SK-N-SH (cell line): Measurements from ENCODE around the gene ENHO. TPM values are rescaled to one million over a fixed set of nuclear protein-coding genes. Genes with fewer than 3 reads are reported as not detected.

ENCODE experiments used
- CTCF ChIA-PET: fragments of 300-600, 350-600 bp; formaldehyde crosslinking; extraction: SDS; loops from one replicate; lab custom pipeline; 2021; lab: Yijun Ruan, JAX
- POLR2A ChIA-PET: fragments of 350-600 bp; sonication (Branson Sonifier 250); formaldehyde crosslinking; extraction: SDS; loops from one replicate; lab custom pipeline; 2020; ENCODE audit warnings: antibody characterized with exemption, inconsistent platforms; lab: Yijun Ruan, JAX
- DNase-seq: peaks from one replicate; pipeline ENCODE4 v3.0.0; 2012
- H2AFZ ChIP-seq: fragments of 200-600 bp; sonication (generic); 2 replicates; pipeline ENCODE4 v1.8.1; 2016; ENCODE audit warnings: antibody characterized with exemption, mild to moderate bottlenecking, low read depth
- H3F3A ChIP-seq: fragments of 200-600 bp; sonication (generic); replicated peaks from 2 replicates; pipeline ENCODE3; 2016; ENCODE audit warnings: antibody characterized with exemption, mild to moderate bottlenecking; ENCODE audit not compliant: insufficient read depth
- H3K27ac ChIP-seq, 2 experiments: fragments of 200-500 bp in 1 of 2; fragments of 200-600 bp in 1 of 2; sonication (Bioruptor generic) in 1 of 2; sonication (generic), shearing (Covaris generic) in 1 of 2; 2 replicates each; pipeline versions ENCODE4 v1.5.1 to v1.6.1; 2014 to 2016; ENCODE audit warnings: low read depth in 2 of 2, inconsistent platforms in 1 of 2, low read length in 1 of 2, mild to moderate bottlenecking in 1 of 2, mixed read lengths in 1 of 2
- H3K27me3 ChIP-seq: fragments of 200-600 bp; sonication (generic), shearing (Covaris generic); 2 replicates; pipeline ENCODE4 v1.6.1; 2016; ENCODE audit warnings: mixed run types; ENCODE audit not compliant: insufficient read depth
- H3K36me3 ChIP-seq, 2 experiments: fragments of 200-500 bp in 1 of 2; fragments of 200-600 bp in 1 of 2; sonication (Bioruptor generic) in 1 of 2; sonication (generic) in 1 of 2; replicated peaks in 1 of 2; 2 replicates each; pipeline versions ENCODE3 to v1.5.1; 2014 to 2016; ENCODE audit warnings: low read length in 1 of 2, mild to moderate bottlenecking in 1 of 2; ENCODE audit not compliant: insufficient read depth in 2 of 2, control insufficient read depth in 1 of 2
- H3K4me1 ChIP-seq, 2 experiments: fragments of 200-500 bp in 1 of 2; fragments of 200-600 bp in 1 of 2; sonication (Bioruptor generic) in 1 of 2; sonication (generic), shearing (Covaris generic) in 1 of 2; 2 replicates each; pipeline versions ENCODE4 v1.5.1 to v1.6.1; 2014 to 2016; ENCODE audit warnings: low read depth in 1 of 2, low read length in 1 of 2, mixed run types in 1 of 2; ENCODE audit not compliant: insufficient read depth in 2 of 2, control insufficient read depth in 1 of 2
- H3K4me2 ChIP-seq: fragments of 200-600 bp; sonication (generic), shearing (Covaris generic); 2 replicates; pipeline ENCODE4 v1.6.1; 2017; ENCODE audit warnings: mixed run types
- H3K4me3 ChIP-seq, 2 experiments: fragments of 200-500 bp in 1 of 2; fragments of 200-600 bp in 1 of 2; sonication (Bioruptor generic) in 1 of 2; sonication (generic), shearing (Covaris generic) in 1 of 2; 2 replicates each; pipeline versions ENCODE4 v1.5.1 to v1.8.1; 2014 to 2016; ENCODE audit warnings: low read depth in 2 of 2, inconsistent platforms in 1 of 2, low read length in 1 of 2, mild to moderate bottlenecking in 1 of 2, mixed read lengths in 1 of 2, moderate library complexity in 1 of 2
- H3K79me2 ChIP-seq: fragments of 200-600 bp; sonication (generic); 2 replicates; pipeline ENCODE4 v1.8.1; 2017; ENCODE audit warnings: mild to moderate bottlenecking; ENCODE audit not compliant: insufficient read depth
- H3K9ac ChIP-seq: fragments of 200-600 bp; sonication (generic); 2 replicates; pipeline ENCODE4 v1.6.1; 2017; ENCODE audit warnings: mixed run types
- H3K9me2 ChIP-seq: fragments of 200-600 bp; sonication (generic); 2 replicates; pipeline ENCODE4 v1.6.1; 2017; ENCODE audit warnings: mixed run types
- H3K9me3 ChIP-seq: fragments of 200-600 bp; sonication (generic); 2 replicates; pipeline ENCODE4 v1.6.1; 2017; ENCODE audit warnings: mixed run types, mild to moderate bottlenecking, moderate library complexity
- H4K20me1 ChIP-seq: fragments of 200-600 bp; sonication (generic); 2 replicates; pipeline ENCODE4 v1.6.1; 2017; ENCODE audit warnings: mild to moderate bottlenecking, mixed run types; ENCODE audit not compliant: insufficient read depth
- ELF1 ChIP-seq: IDR thresholded peaks from 2 replicates; pipeline ENCODE4 v1.4.0; 2012
- EZH2phosphoT487 ChIP-seq: fragments of 200-600 bp; sonication (generic); IDR thresholded peaks from 2 replicates; pipeline ENCODE4 v1.6.1; 2017; ENCODE audit warnings: low read depth, mixed run types, mild to moderate bottlenecking, antibody characterized with exemption, moderate library complexity, borderline replicate concordance
- GABPA ChIP-seq: IDR thresholded peaks from 2 replicates; pipeline ENCODE4 v1.4.0; 2012; ENCODE audit warnings: low read depth, mild to moderate bottlenecking
- GATA2 ChIP-seq: sonication (generic); formaldehyde crosslinking; IDR thresholded peaks from 2 replicates; pipeline ENCODE4 v1.5.0; 2020; ENCODE audit warnings: mild to moderate bottlenecking, missing genetic modification reagents
- JUND ChIP-seq: IDR thresholded peaks from 2 replicates; pipeline ENCODE4 v1.4.0; 2012
- MXI1 ChIP-seq: IDR thresholded peaks from 2 replicates; pipeline ENCODE4 v1.6.1; 2012; ENCODE audit warnings: mild to moderate bottlenecking, low read depth, low read length, improper control_type of control experiment
- NFIC ChIP-seq: IDR thresholded peaks from 2 replicates; pipeline ENCODE4 v1.4.0; 2012; ENCODE audit warnings: borderline replicate concordance
- RAD21 ChIP-seq: IDR thresholded peaks from 2 replicates; pipeline ENCODE4 v1.6.1; 2012; ENCODE audit warnings: mild to moderate bottlenecking, low read length
- RCOR1 ChIP-seq: fragments of 150-350 bp; IDR thresholded peaks from 2 replicates; pipeline ENCODE4 v1.6.1; 2017; ENCODE audit warnings: antibody characterized with exemption, low read length
- RFX5 ChIP-seq: IDR thresholded peaks from 2 replicates; pipeline ENCODE4 v1.6.1; 2012; ENCODE audit warnings: mild to moderate bottlenecking, improper control_type of control experiment, low read length
- RXRA ChIP-seq: IDR thresholded peaks from 2 replicates; pipeline ENCODE4 v1.4.0; 2012; ENCODE audit warnings: low read depth, mild to moderate bottlenecking, borderline replicate concordance
- TAF1 ChIP-seq: IDR thresholded peaks from 2 replicates; pipeline ENCODE4 v1.6.1; 2012; ENCODE audit warnings: low read depth, mild to moderate bottlenecking, low read length, moderate library complexity, borderline replicate concordance
- WGBS: methylation state at CpG from one replicate; pipeline ENCODE4 v1.1.6; 2017; ENCODE audit warnings: low lambda C conversion rate; 5-methylcytosine and 5-hydroxymethylcytosine counted together
- polyA plus RNA-seq, 3 experiments: library from polyadenylated mRNA; depleted of rRNA; stranded (reverse); fragments of >200 nt; gene quantifications; 2 replicates each; pipeline ENCODE4 v1.2.3, GENCODE V29; 2012
- TF ChIP-seq, protein P1 (sequence below): fragments of 150-350 bp; IDR thresholded peaks from 2 replicates; pipeline ENCODE4 v1.6.1; 2016; ENCODE audit warnings: mild to moderate bottlenecking, low read depth, low read length
- TF ChIP-seq, protein P2 (sequence below): IDR thresholded peaks from 2 replicates; pipeline ENCODE4 v1.4.0; 2012; ENCODE audit warnings: low read depth
- TF ChIP-seq, protein P3 (sequence below): IDR thresholded peaks from 2 replicates; pipeline ENCODE4 v1.4.0; 2012; ENCODE audit warnings: low read depth, borderline replicate concordance
- TF ChIP-seq, protein P4 (sequence below): IDR thresholded peaks from 2 replicates; pipeline ENCODE4; 2012
- TF ChIP-seq, protein P5 (sequence below): IDR thresholded peaks from 2 replicates; pipeline ENCODE4 v1.4.0; 2012; ENCODE audit warnings: low read depth, borderline replicate concordance
- TF ChIP-seq, protein P6 (sequence below): IDR thresholded peaks from 2 replicates; pipeline ENCODE4 v1.6.1; 2012; ENCODE audit warnings: mild to moderate bottlenecking, low read depth, low read length, moderate library complexity
- TF ChIP-seq, protein P7 (sequence below): fragments of 150-350 bp; IDR thresholded peaks from 2 replicates; pipeline ENCODE4 v1.6.1; 2017; ENCODE audit warnings: antibody characterized with exemption, low read length, low read depth, borderline replicate concordance
- TF ChIP-seq, protein P8 (sequence below): fragments of 200-600 bp; sonication (generic); IDR thresholded peaks from 2 replicates; pipeline ENCODE4 v1.6.1; 2017; ENCODE audit warnings: antibody characterized with exemption, mild to moderate bottlenecking, moderate library complexity

Gene ENHO
- polyA plus RNA-seq, 1 of the 3 experiments (the other 2 are of a cell fraction) = 1.5 TPM

DNA sequence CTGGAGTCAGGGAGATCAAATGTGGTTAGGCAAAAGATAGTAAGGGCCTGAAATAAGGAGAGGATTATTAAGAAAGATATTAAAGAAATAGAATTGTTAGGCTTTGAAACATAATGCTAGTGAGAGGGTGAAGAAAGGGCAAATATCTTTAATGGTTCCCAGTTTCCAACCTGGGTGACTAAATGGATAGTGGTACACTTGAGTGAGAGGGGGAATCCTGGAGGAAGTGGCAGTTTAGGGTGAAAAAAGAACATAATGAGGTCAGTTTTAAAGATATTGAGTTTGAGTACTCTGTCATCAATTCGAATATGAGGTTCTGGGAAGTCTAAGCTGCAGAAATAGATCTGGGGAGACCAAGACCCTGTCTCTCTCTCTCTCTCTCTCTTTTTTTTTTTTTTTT, 45.2 kb downstream of the ENHO start:
- Histone ChIP-seq H3K27ac (no peak overlapping the region), H3K36me3 (no peaks in the 10 kb centered on the region), H3K4me1 (no peaks in the 10 kb centered on the region), H4K20me1 (no peaks in the 10 kb centered on the region), H3K27me3 (peaks cover 6% of the 10 kb centered on the region; the same call in 1 of the 2 replicates), H3K9ac (no peak overlapping the region), H3K4me3 (no peak overlapping the region), H3K4me2 (no peak overlapping the region), H3K9me3 (no peaks in the 10 kb centered on the region), H2AFZ (no peak overlapping the region), H3K9me2 (no peaks in the 10 kb centered on the region), H3F3A (no peaks in the 10 kb centered on the region), H3K79me2 (no peaks in the 10 kb centered on the region)
- CTCF ChIA-PET = interaction anchor here (1.7 kb wide), 1 partner anchor 74 kb away, joined by 6 read pairs; no protein-coding TSS in a partner anchor
- 18% methylated on average over 1 of the region's 1 CpG for WGBS
- DNase-seq = no peak
- POLR2A ChIA-PET = no interaction called here
- TF ChIP-seq RAD21 = no peak
- TF ChIP-seq, protein P1, sequence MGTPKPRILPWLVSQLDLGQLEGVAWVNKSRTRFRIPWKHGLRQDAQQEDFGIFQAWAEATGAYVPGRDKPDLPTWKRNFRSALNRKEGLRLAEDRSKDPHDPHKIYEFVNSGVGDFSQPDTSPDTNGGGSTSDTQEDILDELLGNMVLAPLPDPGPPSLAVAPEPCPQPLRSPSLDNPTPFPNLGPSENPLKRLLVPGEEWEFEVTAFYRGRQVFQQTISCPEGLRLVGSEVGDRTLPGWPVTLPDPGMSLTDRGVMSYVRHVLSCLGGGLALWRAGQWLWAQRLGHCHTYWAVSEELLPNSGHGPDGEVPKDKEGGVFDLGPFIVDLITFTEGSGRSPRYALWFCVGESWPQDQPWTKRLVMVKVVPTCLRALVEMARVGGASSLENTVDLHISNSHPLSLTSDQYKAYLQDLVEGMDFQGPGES = no peak
- no peak for TF ChIP-seq GABPA
- TF ChIP-seq ELF1 = no peak
- TF ChIP-seq, protein P2, sequence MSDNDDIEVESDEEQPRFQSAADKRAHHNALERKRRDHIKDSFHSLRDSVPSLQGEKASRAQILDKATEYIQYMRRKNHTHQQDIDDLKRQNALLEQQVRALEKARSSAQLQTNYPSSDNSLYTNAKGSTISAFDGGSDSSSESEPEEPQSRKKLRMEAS = no peak
- TF ChIP-seq, protein P3, sequence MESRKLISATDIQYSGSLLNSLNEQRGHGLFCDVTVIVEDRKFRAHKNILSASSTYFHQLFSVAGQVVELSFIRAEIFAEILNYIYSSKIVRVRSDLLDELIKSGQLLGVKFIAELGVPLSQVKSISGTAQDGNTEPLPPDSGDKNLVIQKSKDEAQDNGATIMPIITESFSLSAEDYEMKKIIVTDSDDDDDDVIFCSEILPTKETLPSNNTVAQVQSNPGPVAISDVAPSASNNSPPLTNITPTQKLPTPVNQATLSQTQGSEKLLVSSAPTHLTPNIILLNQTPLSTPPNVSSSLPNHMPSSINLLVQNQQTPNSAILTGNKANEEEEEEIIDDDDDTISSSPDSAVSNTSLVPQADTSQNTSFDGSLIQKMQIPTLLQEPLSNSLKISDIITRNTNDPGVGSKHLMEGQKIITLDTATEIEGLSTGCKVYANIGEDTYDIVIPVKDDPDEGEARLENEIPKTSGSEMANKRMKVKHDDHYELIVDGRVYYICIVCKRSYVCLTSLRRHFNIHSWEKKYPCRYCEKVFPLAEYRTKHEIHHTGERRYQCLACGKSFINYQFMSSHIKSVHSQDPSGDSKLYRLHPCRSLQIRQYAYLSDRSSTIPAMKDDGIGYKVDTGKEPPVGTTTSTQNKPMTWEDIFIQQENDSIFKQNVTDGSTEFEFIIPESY = no peak
- TF ChIP-seq, protein P4, sequence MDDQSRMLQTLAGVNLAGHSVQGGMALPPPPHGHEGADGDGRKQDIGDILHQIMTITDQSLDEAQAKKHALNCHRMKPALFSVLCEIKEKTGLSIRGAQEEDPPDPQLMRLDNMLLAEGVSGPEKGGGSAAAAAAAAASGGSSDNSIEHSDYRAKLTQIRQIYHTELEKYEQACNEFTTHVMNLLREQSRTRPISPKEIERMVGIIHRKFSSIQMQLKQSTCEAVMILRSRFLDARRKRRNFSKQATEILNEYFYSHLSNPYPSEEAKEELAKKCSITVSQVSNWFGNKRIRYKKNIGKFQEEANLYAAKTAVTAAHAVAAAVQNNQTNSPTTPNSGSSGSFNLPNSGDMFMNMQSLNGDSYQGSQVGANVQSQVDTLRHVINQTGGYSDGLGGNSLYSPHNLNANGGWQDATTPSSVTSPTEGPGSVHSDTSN = no peak
- TF ChIP-seq RFX5 = no peak
- TF ChIP-seq, protein P5, sequence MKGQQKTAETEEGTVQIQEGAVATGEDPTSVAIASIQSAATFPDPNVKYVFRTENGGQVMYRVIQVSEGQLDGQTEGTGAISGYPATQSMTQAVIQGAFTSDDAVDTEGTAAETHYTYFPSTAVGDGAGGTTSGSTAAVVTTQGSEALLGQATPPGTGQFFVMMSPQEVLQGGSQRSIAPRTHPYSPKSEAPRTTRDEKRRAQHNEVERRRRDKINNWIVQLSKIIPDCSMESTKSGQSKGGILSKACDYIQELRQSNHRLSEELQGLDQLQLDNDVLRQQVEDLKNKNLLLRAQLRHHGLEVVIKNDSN = no peak
- TF ChIP-seq GATA2 (CRISPR knock-in tag) = no peak
- TF ChIP-seq EZH2phosphoT487 = no peak
- no peak for TF ChIP-seq NFIC
- TF ChIP-seq, protein P6, sequence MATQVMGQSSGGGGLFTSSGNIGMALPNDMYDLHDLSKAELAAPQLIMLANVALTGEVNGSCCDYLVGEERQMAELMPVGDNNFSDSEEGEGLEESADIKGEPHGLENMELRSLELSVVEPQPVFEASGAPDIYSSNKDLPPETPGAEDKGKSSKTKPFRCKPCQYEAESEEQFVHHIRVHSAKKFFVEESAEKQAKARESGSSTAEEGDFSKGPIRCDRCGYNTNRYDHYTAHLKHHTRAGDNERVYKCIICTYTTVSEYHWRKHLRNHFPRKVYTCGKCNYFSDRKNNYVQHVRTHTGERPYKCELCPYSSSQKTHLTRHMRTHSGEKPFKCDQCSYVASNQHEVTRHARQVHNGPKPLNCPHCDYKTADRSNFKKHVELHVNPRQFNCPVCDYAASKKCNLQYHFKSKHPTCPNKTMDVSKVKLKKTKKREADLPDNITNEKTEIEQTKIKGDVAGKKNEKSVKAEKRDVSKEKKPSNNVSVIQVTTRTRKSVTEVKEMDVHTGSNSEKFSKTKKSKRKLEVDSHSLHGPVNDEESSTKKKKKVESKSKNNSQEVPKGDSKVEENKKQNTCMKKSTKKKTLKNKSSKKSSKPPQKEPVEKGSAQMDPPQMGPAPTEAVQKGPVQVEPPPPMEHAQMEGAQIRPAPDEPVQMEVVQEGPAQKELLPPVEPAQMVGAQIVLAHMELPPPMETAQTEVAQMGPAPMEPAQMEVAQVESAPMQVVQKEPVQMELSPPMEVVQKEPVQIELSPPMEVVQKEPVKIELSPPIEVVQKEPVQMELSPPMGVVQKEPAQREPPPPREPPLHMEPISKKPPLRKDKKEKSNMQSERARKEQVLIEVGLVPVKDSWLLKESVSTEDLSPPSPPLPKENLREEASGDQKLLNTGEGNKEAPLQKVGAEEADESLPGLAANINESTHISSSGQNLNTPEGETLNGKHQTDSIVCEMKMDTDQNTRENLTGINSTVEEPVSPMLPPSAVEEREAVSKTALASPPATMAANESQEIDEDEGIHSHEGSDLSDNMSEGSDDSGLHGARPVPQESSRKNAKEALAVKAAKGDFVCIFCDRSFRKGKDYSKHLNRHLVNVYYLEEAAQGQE = no peak
- TF ChIP-seq MXI1 = no peak
- no peak for TF ChIP-seq RCOR1
- no peak for TF ChIP-seq JUND
- TF ChIP-seq, protein P7, sequence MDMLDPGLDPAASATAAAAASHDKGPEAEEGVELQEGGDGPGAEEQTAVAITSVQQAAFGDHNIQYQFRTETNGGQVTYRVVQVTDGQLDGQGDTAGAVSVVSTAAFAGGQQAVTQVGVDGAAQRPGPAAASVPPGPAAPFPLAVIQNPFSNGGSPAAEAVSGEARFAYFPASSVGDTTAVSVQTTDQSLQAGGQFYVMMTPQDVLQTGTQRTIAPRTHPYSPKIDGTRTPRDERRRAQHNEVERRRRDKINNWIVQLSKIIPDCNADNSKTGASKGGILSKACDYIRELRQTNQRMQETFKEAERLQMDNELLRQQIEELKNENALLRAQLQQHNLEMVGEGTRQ = no peak
- TF ChIP-seq, protein P8, sequence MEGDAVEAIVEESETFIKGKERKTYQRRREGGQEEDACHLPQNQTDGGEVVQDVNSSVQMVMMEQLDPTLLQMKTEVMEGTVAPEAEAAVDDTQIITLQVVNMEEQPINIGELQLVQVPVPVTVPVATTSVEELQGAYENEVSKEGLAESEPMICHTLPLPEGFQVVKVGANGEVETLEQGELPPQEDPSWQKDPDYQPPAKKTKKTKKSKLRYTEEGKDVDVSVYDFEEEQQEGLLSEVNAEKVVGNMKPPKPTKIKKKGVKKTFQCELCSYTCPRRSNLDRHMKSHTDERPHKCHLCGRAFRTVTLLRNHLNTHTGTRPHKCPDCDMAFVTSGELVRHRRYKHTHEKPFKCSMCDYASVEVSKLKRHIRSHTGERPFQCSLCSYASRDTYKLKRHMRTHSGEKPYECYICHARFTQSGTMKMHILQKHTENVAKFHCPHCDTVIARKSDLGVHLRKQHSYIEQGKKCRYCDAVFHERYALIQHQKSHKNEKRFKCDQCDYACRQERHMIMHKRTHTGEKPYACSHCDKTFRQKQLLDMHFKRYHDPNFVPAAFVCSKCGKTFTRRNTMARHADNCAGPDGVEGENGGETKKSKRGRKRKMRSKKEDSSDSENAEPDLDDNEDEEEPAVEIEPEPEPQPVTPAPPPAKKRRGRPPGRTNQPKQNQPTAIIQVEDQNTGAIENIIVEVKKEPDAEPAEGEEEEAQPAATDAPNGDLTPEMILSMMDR = no peak
- TF ChIP-seq TAF1 = no peak
- TF ChIP-seq RXRA = no peak
- TF ChIP-seq, all 33 proteins: peak for 0
